NCI-H1048 (cell line): ENCODE data around the gene SCNN1G.
"Not testable (repeated sequence)": the region's sequence is repeated elsewhere in the genome, so short reads cannot be mapped to it uniquely, and the experiment has no call there.

ENCODE experiments used
- DNase-seq: peaks from one replicate; lab custom pipeline; 2025; lab: John Stamatoyannopoulos, UW

Gene SCNN1G

GRCh38 chr16:23182679-23183542 lies at the start of gene SCNN1G:
SCNN1G (plus strand) TSS chr16:23182745; CDS start chr16:23186272, 3,527 bp downstream.
- no peak for DNase-seq

DNA sequence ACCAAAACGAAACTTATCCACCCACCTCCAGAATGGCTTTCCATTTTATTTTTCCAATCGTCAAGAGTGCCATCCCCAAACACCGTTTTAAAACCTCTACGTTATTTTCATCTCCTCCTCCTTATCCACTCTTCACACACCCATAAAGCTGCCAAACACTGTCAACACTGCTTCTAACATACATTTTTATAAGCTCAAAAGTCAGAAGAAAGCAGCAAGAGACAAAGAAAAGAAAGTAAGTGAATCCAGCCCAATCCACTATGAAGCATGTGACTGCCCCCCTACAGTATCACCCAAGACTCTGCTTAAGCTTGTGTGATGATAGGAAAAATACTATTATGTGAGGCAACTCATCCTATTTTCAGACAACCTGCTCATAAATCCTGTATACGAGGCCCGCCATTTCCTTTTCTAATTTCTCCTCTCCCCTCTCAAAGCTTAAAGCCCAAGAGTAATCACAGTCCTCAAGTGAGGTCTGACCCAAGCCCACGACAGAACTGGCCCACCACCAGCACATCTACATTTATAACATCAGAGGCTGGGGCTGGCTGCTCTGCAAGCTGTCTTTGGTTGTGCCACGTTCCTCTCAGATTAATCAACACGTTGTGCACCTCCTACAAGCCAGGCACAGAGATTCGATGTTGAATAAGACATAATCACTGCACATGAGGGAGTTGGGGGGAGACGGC lies 49.6 kb upstream of the SCNN1G start:
- DNase-seq = no peak

- DNase-seq = no peak
Observed at GRCh38 chr16:23134274-23134673, 48.3 kb upstream of the SCNN1G start.

GRCh38 chr16:23137256-23137655 lies 45.3 kb upstream of the SCNN1G start:
- no peak for DNase-seq

DNA sequence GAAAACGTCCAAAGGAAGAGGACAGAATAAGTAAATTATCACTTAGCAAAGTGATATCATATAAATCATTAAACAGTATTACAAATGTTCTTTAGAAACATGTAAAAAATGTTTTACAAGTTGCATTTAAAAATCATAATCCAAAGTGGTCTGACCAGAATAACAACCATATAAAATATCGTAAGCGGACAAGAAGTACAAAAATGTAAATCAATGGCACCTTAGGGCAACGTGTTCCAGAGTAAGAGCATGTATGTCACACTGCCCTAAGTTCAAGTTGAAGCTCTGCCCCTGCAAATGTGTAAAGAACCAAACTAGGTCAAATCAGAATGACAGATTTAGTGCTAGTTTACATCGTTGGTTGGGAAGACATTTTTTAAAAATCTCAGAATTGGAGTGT lies 44.7 kb upstream of the SCNN1G start:
- no peak for DNase-seq

- no peak for DNase-seq
Observed at GRCh38 chr16:23140107-23140506, 42.4 kb upstream of the SCNN1G start.

DNA sequence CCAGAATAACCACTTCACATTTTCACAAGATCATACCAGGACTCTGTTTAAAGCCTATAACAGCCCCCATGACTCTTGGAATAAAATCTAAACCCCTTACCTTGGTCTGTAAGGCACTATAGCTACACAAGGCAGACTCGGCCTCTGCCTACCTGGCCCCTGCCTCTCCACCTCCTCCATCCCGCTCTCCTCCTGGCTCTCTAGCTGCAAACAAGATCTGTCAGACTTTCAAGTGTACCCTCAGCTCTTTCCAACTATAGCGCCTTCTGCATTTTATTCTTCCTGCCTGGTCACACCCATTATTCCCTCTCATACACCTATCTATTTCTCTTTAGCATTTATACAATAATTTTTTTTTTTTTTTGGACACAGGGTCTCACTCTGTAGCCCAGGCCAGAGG lies 41.5 kb upstream of the SCNN1G start:
- no peak for DNase-seq

DNA sequence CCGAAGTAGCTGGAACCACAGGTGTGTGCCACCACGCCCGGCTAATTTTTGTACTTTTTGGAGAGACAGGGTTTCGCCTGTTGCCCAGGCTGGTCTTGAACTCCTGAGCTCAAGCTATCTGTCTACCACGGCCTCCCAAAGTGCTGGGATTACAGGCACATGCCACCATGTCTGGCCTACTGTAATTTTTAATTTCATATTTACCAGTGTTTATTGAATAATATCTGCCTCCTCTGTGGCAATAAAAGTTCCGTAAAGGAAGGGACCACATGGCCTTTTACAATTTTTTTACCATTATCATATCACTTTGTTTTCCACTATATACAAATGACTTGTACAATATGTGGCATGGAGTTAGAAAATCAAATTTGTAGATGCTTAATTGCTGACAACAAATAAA lies 41.0 kb upstream of the SCNN1G start:
- no peak for DNase-seq

GRCh38 chr16:23141959-23142740 lies 40.4 kb upstream of the SCNN1G start:
- DNase-seq = no peak

GRCh38 chr16:23143391-23143790 lies 39.2 kb upstream of the SCNN1G start:
- DNase-seq = no peak

DNA sequence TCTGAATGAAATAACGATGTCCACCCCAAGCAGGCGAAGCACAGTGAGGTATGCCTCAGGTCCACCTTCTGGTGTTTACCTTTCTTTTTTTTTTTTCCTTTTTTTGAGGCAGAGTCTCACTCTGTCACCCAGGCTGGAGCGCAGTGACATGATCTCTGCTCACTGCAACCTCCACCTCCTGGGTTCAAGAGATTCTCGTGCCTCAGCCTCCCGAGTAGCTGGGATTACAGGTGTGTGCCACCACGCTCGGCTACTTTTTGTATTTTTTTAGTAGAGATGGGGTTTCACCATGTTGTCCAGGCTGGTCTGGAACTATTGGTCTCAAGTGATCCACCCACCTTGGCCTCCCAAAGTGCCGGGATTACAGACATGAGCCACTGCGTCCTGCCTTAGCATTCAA lies 38.2 kb upstream of the SCNN1G start:
- DNase-seq = not testable (repeated sequence)

DNA sequence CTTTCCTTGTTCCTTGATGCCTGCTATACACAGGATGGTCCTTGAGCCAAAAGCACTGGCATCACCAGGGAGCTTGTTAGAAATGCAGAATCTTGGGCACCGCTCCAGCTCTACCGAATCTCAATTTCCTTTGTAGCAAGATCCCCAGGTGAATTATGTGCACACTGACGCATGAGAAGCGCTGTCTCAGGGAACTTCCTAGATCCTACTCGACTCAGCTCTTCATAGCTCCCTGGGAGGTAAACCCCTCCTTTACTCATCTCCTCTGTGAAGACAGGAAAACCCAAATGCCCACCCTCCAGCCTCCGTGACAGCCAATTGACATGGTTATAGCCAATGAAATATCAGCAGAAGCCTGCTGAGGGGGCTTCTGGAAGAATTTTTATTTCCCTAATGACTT lies 37.4 kb upstream of the SCNN1G start:
- DNase-seq = no peak

DNA sequence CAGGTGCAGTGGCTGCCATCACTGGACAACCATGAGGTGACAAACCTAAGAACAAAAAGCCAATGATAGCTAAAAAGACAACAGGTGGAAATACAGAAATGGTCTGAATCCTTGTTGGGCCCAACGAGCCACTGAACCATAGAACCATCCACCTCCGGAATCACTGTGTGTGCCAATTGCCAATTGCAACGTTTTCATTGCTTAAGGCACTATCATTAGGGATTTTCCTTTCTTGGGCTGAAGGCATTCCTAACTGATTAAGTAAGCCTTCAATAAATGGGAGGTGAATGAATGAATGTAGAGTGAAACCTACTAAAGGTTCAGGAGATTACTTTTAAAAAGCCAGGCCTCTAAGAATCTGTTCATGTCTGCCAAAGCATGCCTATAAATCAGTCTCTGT lies 36.9 kb upstream of the SCNN1G start:
- no peak for DNase-seq

DNA sequence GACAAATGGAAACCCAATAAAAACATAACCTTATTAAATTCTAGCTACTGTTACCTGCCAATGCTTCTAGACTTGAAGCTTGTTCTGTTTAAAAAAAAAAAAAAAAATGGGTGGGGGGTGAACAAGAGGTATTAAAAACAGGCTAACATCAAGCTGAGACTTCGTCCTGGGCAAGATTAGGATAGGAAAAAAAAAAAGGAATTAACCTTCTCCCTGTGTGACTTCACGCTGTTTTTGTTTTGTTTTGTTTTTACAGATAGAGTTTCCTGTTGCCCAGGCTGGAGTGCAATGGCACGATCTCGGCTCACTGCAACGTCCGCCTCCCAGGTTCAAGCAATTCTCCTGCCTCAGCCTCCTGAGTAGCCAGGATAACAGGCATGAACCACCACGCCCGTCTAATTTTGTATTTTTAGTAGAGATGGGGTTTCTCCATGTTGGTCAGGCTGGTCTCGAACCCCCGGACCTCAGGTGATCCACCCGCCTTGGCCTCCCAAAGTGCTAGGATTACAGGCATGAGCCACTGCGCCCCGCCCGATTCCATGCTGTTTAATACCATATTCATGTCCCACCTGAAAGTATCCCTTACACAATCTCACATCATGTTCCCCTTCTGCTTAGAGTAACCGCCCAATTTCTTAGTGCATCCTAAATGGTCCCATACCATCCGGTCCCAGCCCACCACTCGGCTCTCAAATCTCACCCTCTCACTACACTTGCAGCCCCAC lies 35.5 kb upstream of the SCNN1G start:
- no peak for DNase-seq

- no peak for DNase-seq
Observed at GRCh38 chr16:23147666-23148065, 34.9 kb upstream of the SCNN1G start.

- no peak for DNase-seq
Observed at GRCh38 chr16:23148166-23148512, 34.4 kb upstream of the SCNN1G start.

DNA sequence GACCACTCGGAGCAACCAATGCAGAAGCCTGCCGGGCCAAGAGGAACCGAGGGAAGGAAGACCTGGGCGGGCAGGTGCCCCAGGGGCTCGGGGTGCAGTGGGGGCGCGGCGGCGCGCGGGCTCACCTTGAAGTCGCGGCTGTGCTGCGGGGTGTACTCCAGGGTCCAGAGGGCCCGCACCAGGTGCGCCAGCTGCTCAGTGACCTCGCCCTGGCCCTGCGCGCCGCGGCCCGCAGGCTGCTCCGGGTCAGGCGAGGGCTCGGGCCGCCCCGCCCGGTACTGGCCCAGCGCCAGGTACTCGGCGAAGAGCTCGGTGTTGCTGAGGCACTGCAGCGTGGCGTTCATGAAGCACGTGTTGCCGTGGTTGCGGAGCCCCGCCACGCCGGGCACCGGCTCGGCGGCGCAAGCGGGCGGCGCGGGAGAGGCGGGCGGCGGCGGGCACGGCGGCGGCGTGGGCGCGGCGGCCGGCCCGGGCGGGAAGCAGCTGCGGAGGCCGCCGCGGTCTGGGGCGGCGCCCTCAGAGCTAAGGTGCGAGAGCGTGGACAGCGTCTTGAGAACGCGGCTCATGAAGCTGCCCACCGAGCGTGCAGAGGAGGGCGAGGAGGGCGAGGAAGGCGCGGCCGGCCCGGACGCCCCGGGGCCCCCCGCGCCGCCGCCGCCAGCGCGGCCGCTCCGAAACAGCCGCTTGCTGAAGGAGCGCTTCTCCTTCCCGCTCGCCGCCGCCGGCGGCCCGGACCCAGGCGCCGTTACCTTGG lies 33.9 kb upstream of the SCNN1G start:
- DNase-seq = no peak

DNA sequence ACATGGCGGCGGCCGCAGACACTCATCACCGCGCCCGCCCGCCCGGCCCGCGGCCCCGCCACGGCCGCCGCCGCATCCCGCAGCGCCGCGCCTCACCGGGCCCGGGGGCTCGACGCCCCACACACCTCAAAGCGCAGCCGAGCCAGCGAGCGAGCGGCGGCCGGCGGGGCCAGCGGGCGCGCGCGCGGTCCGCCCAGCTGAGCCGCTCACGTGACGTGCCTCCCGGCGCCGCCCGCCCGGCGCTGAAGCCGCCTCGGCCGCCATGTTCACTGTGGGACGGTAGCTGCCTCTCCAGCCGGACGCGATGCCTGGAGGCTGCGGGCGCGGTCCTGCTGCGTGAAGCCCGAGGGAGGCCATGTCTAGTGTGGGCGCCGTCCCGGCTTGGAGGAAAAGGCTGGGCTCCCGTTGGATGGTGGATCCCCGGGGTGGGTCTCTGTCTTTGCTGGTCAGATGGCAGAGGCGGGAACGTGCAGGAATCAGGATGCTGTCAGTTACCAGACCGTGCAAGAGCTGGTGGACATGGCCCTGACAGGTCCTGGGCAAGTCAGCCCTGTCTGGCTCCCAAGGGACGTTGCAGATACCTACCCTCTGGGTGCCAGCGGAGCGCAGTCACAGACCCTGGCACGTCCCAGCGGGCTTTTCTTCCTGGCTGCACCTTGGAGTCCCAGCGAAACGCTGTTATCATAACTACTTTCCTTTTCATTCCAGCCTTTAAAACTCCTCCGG lies 33.1 kb upstream of the SCNN1G start, which contains the start of gene USP31:
USP31 (minus strand) TSS at position 186 of the 726 bp plus-strand sequence; CDS start at position 4, 182 bp downstream.
- DNase-seq = peak; percentile 57

GRCh38 chr16:23149993-23150364 lies 32.6 kb upstream of the SCNN1G start:
- DNase-seq = no peak

DNA sequence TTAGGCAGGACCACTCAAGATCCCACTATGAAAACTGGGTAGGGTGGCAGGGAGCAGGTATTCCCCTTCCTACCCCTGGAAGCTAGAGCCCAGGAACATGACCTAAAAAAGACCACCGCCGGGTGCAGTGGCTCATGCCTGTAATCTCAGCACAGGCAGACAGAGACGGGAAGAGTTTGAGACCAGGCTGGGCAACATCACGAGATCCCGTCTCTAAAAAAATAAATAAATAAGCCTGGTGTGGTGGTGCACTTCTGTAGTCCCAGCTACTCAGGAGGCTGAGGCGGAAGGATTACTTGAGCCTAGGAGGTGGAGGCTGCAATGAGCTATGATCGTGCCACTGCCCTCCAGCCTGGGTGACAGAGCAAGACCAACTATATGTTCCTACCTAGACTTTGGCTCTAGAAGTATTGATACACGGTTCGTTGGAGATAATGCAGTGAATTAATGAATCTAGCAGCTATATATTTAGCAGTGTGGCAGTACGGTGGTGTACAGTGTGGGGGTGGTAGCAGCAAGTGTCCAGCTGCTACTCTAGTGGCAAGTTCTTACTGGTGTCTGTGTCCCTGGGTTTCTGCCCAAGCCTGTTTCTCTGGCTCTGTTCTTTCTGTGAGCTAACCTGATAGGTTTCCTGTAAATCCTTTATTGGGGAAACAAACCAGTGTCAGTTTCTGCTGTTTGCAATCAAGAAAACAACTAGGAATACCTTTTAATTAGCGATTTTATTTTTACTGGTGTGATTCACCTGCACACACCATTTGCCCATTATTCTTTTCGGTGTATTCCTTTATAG lies 30.0 kb upstream of the SCNN1G start:
- DNase-seq = no peak
